GM15510 (cell line): Measurements from ENCODE around the gene LRSAM1.

Source experiments
- POLR2A ChIP-seq: IDR thresholded peaks from 3 replicates; pipeline ENCODE4 v1.6.1; 2011; ENCODE audit warnings: borderline replicate concordance; ENCODE audit not compliant: insufficient read length; ENCODE audit errors: extremely low read depth

LRSAM1 gene

DNA sequence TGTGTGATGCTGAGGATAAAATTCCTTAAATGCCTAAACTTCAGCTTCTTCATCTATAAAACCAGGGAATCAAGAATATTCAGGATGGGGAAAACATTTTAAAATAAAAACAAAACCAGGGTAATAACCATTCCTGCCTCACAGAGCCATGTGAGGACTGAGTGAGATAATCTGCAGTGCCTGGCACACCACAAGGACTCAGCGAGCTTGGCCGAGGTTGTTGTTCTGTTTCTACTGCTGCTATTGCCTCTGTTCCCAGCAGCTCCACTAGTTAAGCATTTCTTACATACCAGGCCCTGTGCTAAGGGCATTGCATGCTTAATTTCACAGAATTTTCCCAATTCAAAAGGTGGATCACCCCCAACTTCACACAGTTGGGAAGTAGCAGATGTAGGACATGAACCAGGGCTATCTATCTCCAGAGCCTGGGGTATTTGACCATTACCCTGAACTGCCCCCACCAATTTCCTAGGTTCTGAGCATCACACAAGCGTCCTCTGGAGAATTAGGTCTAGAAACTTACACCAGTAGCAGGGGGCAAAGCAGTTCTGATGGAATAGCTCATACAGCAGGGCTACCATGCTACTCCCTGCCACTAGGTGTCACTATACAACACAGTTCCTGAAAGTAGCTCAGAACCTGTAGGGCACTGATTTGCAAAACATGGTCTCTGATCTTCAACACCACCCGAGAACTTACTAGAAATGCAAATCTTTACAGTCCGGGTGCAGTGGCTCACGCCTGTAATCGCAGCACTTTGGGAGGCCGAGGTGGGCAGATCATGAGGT is 74.3 kb downstream of the LRSAM1 start:
- no peak for TF ChIP-seq POLR2A

DNA sequence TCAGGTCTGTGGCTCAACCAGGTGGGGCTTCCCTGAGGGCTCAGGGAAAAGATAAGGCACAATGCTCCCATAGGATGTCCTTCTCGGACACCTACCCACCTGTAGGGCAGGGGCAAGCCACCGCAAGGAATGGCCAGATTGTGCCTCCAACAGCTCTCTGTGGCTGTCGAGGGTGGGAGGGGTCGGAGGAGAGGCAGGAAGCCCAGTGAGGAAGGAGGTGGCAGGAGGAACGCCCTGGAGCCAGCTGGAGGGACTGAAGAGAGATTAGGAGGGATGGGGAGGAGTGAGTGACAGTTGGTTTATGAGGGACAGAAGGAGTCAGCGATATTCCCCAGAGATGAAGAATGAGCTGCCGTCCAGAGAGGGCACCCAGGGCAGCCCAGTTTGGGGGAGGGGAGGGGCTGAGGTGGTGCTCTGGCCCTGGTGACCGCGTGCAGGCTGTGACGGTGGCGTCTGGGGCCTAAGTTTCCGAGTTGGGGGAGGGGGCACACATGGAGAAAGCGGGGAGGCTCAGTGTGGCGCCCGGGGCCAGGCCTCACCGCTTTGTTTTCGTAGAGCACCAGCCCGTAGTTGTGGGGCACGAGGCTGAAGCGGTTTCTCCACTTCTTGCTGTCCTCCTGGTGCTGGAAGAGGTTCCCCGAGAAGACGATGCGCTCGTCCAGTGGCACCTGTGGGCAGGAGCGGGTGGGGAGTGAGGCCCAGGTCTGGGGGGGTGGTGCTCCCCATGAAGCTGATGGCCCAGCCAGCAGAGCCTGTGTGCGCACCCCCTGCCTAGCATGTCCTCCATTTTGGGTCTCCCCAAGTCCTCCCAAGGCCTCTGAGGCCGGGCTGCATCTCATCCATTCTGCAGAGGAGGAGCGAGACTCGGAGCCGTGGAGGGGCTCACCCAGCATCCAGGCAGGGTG is 75.6 kb downstream of the LRSAM1 start:
- no peak for TF ChIP-seq POLR2A

DNA sequence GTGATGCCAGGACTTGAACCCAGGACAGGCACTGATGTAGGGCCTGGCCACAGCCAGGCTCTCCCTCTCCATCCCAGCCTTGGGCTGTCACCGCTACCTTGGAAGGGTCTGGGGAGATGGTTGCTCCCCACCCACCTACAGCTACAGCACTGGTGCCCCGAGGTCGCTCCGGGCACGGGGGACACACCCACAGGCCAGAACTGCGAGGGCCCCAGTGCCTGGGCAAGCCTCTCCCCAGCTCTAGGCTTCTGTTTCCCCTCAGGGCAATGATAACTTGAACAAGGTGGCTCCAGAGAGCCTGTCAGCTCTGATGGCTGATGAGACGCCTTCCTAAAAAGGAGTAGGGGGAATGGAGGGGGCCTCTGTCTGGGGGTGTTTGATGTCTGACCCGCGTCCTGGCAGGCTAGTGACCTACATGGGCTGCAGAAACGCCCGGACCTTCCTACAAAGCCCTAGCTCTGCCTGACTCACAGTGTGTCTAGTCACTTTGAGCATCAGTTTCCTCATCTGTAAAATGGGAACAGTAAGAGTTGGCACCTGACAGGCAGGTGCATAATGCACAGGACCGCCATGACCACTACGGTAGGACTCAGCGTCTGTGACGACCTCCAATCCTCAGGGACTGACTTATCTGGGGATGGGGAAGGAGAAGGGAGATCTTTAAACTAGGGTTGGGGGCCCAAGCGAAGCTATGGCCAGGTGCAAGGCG is 76.4 kb downstream of the LRSAM1 start:
- no peak for TF ChIP-seq POLR2A

DNA sequence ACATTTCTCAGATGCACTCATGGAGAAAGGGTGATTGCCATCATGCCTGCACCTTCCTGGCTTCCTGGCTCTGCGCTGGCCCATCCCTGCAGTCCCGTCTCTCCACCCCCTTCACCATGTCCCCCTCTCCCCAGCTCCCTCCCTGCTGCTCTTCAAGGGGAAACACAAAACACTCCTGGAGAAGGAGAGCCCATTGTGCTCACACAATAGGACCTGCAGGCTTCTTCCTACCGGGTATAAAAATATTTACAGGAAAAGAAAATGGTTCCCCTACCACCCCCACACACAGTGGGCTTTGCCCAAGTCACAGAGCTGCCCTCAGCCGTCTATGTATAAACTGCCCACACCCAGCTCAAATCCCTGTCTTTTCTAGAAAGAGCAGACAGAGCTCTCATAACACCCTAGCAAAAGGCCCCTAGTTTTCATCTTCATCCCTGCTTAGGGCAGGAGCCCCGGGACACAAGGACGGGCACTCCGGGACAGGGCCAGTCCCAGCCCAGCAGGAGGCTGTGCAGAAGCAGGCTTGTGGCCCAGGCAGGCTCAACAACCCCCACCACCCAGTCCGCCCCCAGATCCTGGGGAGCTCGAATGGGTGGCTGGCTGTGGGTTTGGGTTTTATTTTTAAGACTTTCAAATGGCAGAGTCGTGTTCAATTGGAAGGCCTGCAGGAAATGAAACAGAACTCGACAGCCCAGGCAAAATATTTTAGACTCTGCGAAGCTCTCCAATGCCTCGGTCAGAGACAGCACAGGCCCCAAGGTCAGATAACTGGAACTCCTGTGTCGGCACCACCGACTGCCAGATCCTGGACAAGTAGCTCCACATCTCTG is 77.3 kb downstream of the LRSAM1 start:
- no peak for TF ChIP-seq POLR2A

DNA sequence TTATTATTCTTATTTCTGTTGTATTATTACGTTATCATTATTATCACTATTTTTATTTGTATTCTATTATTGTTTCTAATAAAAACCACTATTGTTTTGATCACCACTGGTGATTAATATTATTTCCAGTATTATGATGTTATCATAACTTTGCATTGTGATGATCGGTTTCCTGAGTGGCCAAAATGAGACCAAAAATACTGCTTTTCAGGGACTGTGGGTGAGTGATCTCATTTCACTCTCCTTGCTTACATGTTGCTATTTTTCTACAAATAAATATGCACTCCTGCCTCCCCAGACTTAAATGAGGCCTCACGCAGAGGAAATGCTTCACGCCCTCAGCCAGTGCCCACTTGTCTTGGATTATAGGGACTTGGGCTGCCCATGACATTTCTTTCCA is 78.4 kb downstream of the LRSAM1 start:
- no peak for TF ChIP-seq POLR2A

DNA sequence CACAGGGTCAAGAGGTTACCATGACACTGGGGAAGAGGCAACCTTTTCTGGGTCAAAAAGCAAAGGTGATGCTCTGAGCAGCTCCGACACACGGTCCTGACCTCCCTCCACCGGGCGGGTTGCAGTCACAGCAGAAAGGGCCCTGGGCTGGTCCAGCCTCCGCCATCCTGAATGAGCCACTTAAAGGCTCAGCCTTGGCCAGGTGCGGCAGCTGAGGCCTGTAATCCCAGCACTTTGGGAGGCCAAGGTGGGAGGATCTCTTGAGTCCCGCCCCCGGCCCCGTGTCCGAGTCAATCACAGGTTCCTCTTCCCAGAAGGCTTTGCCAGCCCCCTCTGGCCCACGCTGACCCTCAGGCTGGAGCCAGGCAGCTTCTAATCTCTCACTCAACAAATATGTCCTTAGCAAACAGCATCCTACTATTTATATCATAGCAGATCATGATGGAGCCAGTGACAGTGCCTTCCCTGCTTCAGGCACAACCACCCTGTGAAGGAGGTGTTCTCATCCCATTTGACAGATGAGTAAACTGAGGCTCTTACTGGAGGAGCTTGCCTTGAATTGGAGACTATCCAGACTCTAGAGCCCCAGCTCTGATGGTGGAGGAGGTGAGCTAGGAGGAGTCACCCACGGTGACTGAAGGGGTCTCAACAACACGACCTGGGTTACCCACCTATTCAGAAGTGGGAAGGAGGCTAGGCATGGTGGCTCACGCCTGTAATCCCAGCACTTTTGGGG is 79.1 kb downstream of the LRSAM1 start:
- TF ChIP-seq POLR2A: no peak

DNA sequence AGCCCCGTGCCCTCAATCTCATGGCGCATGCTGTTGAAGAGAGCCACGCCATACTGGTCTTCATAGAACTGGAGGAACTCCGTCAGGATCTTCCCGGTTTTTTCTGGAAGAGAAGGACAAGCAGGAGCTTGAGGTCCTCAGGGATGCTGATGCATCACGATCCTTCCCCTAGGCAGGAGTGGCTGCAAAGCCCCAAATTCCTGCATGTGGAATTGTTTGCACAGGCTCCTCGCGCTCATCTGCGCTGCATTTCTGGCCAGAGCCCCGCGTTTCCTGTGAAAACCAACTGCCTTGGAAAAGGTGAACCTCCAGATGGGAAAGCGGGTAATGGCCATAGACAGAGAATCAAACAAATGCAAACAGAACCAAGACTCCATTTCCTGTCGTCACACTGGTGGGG is 80.4 kb downstream of the LRSAM1 start:
- no peak for TF ChIP-seq POLR2A

DNA sequence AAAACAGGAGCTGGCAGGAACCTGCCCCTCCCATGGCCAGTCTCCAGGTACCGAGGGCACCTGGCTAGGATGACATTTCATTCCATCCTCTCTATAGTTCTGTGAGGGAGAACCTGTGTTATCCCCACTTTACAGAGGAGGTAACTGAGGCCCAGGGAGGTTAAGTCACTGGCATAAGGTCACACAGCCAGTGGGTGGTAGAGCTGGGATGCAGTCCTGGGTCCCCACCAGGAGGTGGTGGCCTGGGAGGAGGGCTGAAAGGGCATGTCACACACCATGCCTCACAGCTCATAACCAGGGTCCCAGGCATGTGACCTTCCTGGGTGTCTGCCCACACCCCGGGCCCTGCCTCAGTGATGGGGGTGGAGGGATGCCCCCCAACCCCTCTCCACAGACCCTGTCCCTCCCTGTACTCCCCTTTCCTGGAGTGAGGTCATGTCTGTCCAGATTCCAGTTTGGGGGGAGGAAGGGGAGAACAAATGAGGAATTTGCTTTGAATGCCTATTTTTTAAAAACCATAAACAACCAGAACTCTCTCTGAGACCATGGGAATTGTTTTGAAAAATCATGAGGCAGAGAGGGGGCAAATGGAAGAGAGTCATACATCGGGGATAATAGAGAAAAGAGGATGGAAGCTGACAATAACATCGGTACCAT is 83.1 kb downstream of the LRSAM1 start:
- no peak for TF ChIP-seq POLR2A

DNA sequence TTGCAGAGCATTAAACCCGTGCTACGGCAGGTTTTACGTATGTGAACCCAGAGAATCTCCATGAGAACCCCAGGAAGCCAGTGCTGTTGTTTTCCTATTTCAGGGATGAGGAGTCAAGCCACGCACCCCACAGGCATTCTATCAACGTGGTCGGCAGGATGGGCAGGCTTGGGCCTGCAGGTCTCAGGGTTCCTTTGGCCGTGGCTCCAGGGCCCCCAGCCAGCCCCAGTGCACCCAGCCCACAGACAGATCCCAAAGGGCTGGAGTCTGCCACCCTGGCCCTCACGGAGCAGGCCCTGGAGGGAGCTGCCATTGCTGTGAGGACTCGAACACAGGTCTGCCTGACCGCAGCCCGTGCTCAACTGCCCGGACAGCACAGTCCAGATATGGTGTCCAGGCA is 83.6 kb downstream of the LRSAM1 start:
- TF ChIP-seq POLR2A: no peak

DNA sequence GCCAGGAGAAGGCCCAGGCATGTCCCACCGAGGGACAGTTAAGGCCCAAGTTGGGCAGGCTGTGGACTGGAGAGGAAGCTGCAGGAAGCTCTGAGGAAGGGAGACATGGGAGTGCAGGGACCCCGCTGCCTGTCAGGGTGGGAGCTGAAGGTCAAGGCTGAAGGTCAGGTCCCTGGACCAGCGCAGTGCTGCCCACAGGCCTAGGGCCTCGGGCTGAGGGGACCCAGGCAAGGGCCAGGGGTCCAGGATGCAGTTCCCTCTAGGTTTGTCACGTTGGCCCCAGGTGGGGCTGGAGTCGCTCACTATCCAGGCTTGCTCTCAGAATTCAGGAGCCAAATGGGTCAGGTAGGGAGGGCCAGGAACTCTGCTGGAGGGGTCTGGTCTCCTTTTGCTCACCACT is 84.1 kb downstream of the LRSAM1 start:
- TF ChIP-seq POLR2A: no peak

DNA sequence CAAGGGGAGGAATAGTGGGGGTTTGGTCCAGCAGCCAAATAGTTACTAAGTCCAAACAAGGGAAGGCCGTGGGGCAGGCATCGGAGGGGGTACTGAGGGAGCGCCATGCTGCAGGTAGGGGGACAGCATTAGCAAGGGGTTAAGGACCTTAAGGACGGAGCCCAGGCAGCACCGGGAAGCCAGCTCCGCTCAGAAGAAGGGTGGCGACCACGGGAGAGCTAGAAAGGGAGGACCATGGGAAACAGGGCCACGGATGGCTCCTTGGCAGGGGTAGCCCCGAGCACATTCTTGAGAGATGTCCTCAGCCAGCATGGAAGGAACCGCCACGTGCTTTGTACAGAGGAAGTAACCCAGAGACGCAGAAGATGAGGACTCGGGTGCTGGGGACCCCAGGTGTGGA is 84.5 kb downstream of the LRSAM1 start:
- TF ChIP-seq POLR2A: no peak

DNA sequence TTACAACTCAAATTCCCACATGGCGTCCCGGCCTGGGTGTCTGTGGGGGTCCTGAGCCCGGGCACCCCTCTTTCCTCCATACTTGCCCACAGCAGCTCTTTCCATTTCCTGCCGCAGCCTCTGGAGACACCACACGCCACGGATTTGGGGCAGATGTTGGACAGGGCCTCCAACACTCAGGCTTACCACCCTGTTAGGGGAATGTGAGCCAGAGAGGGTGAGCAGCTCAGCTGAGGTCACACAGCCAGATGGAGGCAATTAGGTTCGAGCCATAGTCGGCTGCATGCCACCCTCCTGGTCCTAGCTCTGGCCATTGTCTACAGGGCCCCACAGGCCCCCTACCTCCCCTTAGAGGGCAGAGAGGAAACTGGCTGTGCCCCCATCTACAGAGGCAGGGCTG is 85.2 kb downstream of the LRSAM1 start:
- TF ChIP-seq POLR2A: no peak

DNA sequence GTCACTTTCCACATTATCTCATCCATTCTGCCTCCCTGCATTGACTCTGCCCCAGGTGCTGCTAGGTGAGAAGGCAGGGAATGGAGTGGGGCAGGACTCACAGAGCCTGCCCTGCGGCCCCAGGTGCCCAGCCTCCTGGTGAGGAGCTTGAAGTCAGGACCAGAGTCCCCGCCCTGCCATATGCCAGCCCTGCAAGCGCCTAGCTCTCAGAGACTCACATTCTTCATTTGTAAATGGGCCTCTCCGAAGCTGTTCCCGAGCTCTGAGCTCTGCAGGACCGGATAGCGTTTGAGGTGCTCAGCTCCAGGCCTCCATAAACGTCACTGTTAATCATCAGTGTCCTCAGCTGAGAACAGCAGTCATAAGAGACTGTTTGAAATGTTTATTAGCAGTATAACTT is 85.7 kb downstream of the LRSAM1 start:
- TF ChIP-seq POLR2A: no peak
